Neuronal stem cell (in vitro differentiated cells): Measurements from ENCODE around the gene MINK1.
A peak's percentile ranks its signal among the peaks of the same experiment; 100 is the strongest.

Source experiments
- DNase-seq: peaks from one replicate; pipeline ENCODE4 v3.0.0-alpha.2; 2013; ENCODE audit warnings: low spot score
- H2AFZ ChIP-seq: one replicate; pipeline ENCODE4 v1.6.1; 2013; ENCODE audit warnings: mild to moderate bottlenecking, low read length, inconsistent platforms
- H2AK5ac ChIP-seq: 2 replicates; pipeline ENCODE4 v1.6.1; 2013; ENCODE audit warnings: low read depth, mild to moderate bottlenecking, inconsistent platforms, low read length, moderate library complexity, mixed read lengths
- H2BK120ac ChIP-seq: 2 replicates; pipeline ENCODE4 v1.6.1; 2013; ENCODE audit warnings: low read depth, mild to moderate bottlenecking, inconsistent platforms, low read length, moderate library complexity, mixed read lengths
- H2BK12ac ChIP-seq: one replicate; pipeline ENCODE4 v1.6.1; 2013; ENCODE audit warnings: low read length, inconsistent platforms
- H2BK15ac ChIP-seq: 2 replicates; pipeline ENCODE4 v1.6.1; 2013; ENCODE audit warnings: mild to moderate bottlenecking, low read length, inconsistent platforms, mixed read lengths
- H2BK5ac ChIP-seq: one replicate; pipeline ENCODE4 v1.6.1; 2013; ENCODE audit warnings: inconsistent platforms, mild to moderate bottlenecking, low read length, moderate library complexity
- H3K14ac ChIP-seq: one replicate; pipeline ENCODE4 v1.6.1; 2013; ENCODE audit warnings: low read length, inconsistent platforms
- H3K18ac ChIP-seq: 2 replicates; pipeline ENCODE4 v1.6.1; 2013; ENCODE audit warnings: low read length, inconsistent platforms
- H3K23ac ChIP-seq: 2 replicates; pipeline ENCODE4 v1.6.1; 2013; ENCODE audit warnings: low read depth, mild to moderate bottlenecking, mixed read lengths, low read length, inconsistent platforms; ENCODE audit not compliant: poor library complexity
- H3K27ac ChIP-seq: replicated peaks from 3 replicates; pipeline ENCODE4 v1.5.1; 2013; ENCODE audit warnings: low read length, inconsistent platforms
- H3K27me3 ChIP-seq, 3 experiments: 2 replicates each; pipeline ENCODE4 v1.6.1; 2013; ENCODE audit warnings: low read length in 3 of 3, mild to moderate bottlenecking in 2 of 3, inconsistent platforms in 1 of 3, low read depth in 1 of 3, mixed read lengths in 1 of 3, moderate library complexity in 1 of 3; ENCODE audit not compliant: control insufficient read depth in 3 of 3, insufficient read depth in 3 of 3
- H3K36me3 ChIP-seq, 2 donors: replicated peaks in 1 of 2; 2 replicates each; pipeline ENCODE4 v1.6.1; 2013; ENCODE audit warnings: low read length in 2 of 2; ENCODE audit not compliant: control insufficient read depth in 2 of 2, insufficient read depth in 2 of 2
- H3K4ac ChIP-seq: 2 replicates; pipeline ENCODE4 v1.6.1; 2013; ENCODE audit warnings: inconsistent platforms, mild to moderate bottlenecking, low read length, moderate library complexity
- H3K4me1 ChIP-seq, 2 donors: 1 replicate in 1 of 2; 2 replicates in 1 of 2; pipeline ENCODE4 v1.6.1; 2013; ENCODE audit warnings: low read length in 2 of 2, low read depth in 1 of 2; ENCODE audit not compliant: control insufficient read depth in 2 of 2, insufficient read depth in 1 of 2
- H3K4me2 ChIP-seq: one replicate; pipeline ENCODE4 v1.6.1; 2013; ENCODE audit warnings: mild to moderate bottlenecking, low read length, inconsistent platforms; ENCODE audit not compliant: insufficient read depth, poor library complexity, severe bottlenecking
- H3K4me3 ChIP-seq, 2 donors: 2 replicates each; pipeline ENCODE4 v1.5.1; 2013; ENCODE audit warnings: low read length in 2 of 2, mild to moderate bottlenecking in 2 of 2, inconsistent platforms in 1 of 2, moderate library complexity in 1 of 2
- H3K79me1 ChIP-seq: one replicate; pipeline ENCODE4 v1.6.1; 2013; ENCODE audit warnings: low read depth, mild to moderate bottlenecking, inconsistent platforms, low read length, moderate library complexity
- H3K9ac ChIP-seq: one replicate; pipeline ENCODE4 v1.6.1; 2013; ENCODE audit warnings: mild to moderate bottlenecking, low read depth, low read length, inconsistent platforms; ENCODE audit not compliant: poor library complexity
- H3K9me3 ChIP-seq, 2 donors: replicated peaks in 1 of 2; 2 replicates each; pipeline versions ENCODE3 to v1.6.1; 2013; ENCODE audit warnings: low read length in 2 of 2, mild to moderate bottlenecking in 2 of 2, inconsistent platforms in 1 of 2, low read depth in 1 of 2, mixed read lengths in 1 of 2, moderate library complexity in 1 of 2; ENCODE audit not compliant: control insufficient read depth in 2 of 2, insufficient read depth in 1 of 2
- H4K8ac ChIP-seq: one replicate; pipeline ENCODE4 v1.6.1; 2013; ENCODE audit warnings: low read depth, mild to moderate bottlenecking, inconsistent platforms, low read length, moderate library complexity
- H4K91ac ChIP-seq: one replicate; pipeline ENCODE4 v1.6.1; 2013; ENCODE audit warnings: low read length, low read depth, mild to moderate bottlenecking, inconsistent platforms; ENCODE audit not compliant: poor library complexity
- WGBS, 2 donors: extraction: QIAGEN DNeasy Blood & Tissue Kit; methylation state at CpG; one replicate each; pipeline ENCODE4 v1.1.7; 2013; ENCODE audit warnings: missing lambda C conversion rate in 2 of 2, mixed read lengths in 1 of 2; ENCODE audit not compliant: insufficient read length in 2 of 2, insufficient replicate concordance in 1 of 2; ENCODE audit errors: extremely low coverage in 2 of 2; 5-methylcytosine and 5-hydroxymethylcytosine counted together

The MINK1 gene

DNA sequence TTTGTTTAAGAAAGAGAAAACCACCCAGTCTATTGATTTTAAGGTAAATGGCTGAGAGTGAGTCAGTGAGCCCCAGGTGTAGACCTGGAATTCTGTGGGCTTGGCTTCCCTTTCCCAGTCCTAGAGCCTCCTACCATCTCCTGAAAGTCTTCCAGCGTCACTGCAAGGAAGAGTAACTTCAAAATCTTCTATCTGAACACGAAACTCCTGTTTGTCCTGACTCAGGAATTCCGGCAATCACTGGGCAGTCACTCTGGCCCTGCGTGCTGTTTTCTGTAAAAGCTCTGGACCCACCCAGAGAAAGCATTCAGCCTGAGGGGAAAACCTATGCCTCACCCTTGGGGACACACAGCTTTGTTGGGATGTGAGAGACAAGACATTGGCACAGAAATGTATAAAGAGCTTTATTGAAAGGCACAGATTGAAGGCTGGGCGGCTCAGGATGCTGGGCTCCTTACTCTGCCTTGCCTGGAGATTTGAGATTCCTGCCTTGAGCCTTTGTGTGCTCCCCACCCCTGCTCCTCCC, 15.9 kb downstream of the MINK1 start:
- no peak for DNase-seq
- H3K23ac ChIP-seq = no peak overlapping the region
- H3K18ac ChIP-seq = no peak overlapping the region
- no peak overlapping the region for H2BK15ac ChIP-seq
- H3K36me3 ChIP-seq = peaks cover 0 to 7% of the 10 kb centered on the region in 2 donors
- H2BK5ac ChIP-seq = no peak overlapping the region
- no peak overlapping the region for H3K4me3 ChIP-seq
- no peak overlapping the region for H2BK120ac ChIP-seq
- H3K9ac ChIP-seq = no peak overlapping the region
- H4K91ac ChIP-seq = no peak overlapping the region
- H3K27me3 ChIP-seq = no peaks in the 10 kb centered on the region
- no peak overlapping the region for H3K14ac ChIP-seq
- H3K4me2 ChIP-seq = no peak overlapping the region
- H3K4me1 ChIP-seq = peaks cover 5 to 7% of the 10 kb centered on the region in 2 donors
- WGBS, 2 donors = no CpG with 5 or more reads among the region's 5 CpGs
- no peaks in the 10 kb centered on the region for H3K79me1 ChIP-seq
- no peak overlapping the region for H2BK12ac ChIP-seq
- no peak overlapping the region for H4K8ac ChIP-seq
- no peak overlapping the region for H3K27ac ChIP-seq
- H3K9me3 ChIP-seq = no peaks in the 10 kb centered on the region
- H2AK5ac ChIP-seq = no peak overlapping the region
- H2AFZ ChIP-seq = no peak overlapping the region
- H3K4ac ChIP-seq = no peak overlapping the region

DNA sequence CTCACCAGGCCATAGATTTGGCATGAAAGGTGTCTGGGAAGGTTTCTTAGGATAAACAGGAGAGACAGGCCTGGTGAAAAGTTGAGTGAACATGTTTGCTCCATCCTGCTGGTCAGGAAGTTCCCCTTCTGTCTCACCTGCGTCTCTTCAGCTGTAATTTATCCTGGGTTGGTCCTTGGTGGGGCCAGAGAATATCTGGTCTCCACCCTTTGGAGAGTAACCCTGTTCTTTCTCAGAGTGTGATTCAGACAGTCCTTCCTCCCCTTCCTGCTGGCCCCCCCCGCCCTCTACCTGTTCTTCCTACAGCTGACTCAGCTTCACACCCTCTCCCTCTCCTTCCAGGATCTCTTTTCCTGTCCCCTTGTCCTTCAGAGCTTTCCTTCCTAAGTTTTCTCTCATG, 17.1 kb downstream of the MINK1 start:
- H3K79me1 ChIP-seq = no peaks in the 10 kb centered on the region
- H2BK15ac ChIP-seq = no peak overlapping the region
- no peak overlapping the region for H4K91ac ChIP-seq
- no peak overlapping the region for H3K18ac ChIP-seq
- no peak overlapping the region for H2AK5ac ChIP-seq
- H4K8ac ChIP-seq = no peak overlapping the region
- H3K9me3 ChIP-seq = no peaks in the 10 kb centered on the region
- no peak overlapping the region for H2BK120ac ChIP-seq
- H3K4me3 ChIP-seq = no peak overlapping the region
- no peak overlapping the region for H3K14ac ChIP-seq
- H3K9ac ChIP-seq = peak overlapping the region; percentile 18
- no peak overlapping the region for H3K4me2 ChIP-seq
- H3K4me1 ChIP-seq = peaks cover 10% of the 10 kb centered on the region in 2 donors
- no peak overlapping the region for H2BK12ac ChIP-seq
- H3K23ac ChIP-seq = no peak overlapping the region
- no peak overlapping the region for H2BK5ac ChIP-seq
- peaks cover 0 to 9% of the 10 kb centered on the region in 2 donors for H3K36me3 ChIP-seq
- no peak overlapping the region for H2AFZ ChIP-seq
- no peak for DNase-seq
- H3K4ac ChIP-seq = no peak overlapping the region
- WGBS, 2 donors = no CpG with 5 or more reads among the region's 2 CpGs
- no peaks in the 10 kb centered on the region for H3K27me3 ChIP-seq
- H3K27ac ChIP-seq = no peak overlapping the region

DNA sequence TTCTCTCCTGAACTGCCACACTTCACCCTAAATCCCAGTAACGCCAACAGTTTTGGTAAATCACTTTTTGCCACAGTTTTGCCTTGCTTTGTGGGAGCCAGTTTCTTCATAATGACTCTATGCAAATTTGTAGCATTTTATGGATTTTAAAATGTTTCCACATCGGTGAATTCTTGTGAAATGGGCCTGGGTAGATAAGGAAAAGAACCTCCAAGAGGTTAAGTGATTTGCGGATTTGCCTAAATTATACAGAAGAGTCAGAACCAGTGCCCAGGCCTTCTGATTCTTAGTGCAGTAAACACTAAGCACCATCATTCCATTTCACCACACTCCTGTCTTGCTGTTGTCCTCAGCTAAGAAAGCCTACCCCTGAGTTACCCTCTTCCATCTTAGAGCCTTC, 17.9 kb downstream of the MINK1 start:
- no peak overlapping the region for H4K91ac ChIP-seq
- H3K36me3 ChIP-seq = peaks cover 0 to 9% of the 10 kb centered on the region in 2 donors
- no CpG with 5 or more reads among the region's 3 CpGs for WGBS, 2 donors
- no peak for DNase-seq
- H2BK5ac ChIP-seq = no peak overlapping the region
- H3K27ac ChIP-seq = no peak overlapping the region
- no peak overlapping the region for H2BK15ac ChIP-seq
- H3K27me3 ChIP-seq = no peaks in the 10 kb centered on the region
- no peak overlapping the region for H3K14ac ChIP-seq
- H2AK5ac ChIP-seq = no peak overlapping the region
- no peak overlapping the region for H3K4me3 ChIP-seq
- no peak overlapping the region for H3K4me2 ChIP-seq
- no peak overlapping the region for H3K4ac ChIP-seq
- peaks cover 10% of the 10 kb centered on the region in 2 donors for H3K4me1 ChIP-seq
- H2AFZ ChIP-seq = no peak overlapping the region
- H2BK120ac ChIP-seq = no peak overlapping the region
- H2BK12ac ChIP-seq = no peak overlapping the region
- no peak overlapping the region for H3K18ac ChIP-seq
- H3K23ac ChIP-seq = no peak overlapping the region
- H3K9me3 ChIP-seq = no peaks in the 10 kb centered on the region
- no peak overlapping the region for H4K8ac ChIP-seq
- H3K9ac ChIP-seq = no peak overlapping the region
- H3K79me1 ChIP-seq = no peaks in the 10 kb centered on the region

DNA sequence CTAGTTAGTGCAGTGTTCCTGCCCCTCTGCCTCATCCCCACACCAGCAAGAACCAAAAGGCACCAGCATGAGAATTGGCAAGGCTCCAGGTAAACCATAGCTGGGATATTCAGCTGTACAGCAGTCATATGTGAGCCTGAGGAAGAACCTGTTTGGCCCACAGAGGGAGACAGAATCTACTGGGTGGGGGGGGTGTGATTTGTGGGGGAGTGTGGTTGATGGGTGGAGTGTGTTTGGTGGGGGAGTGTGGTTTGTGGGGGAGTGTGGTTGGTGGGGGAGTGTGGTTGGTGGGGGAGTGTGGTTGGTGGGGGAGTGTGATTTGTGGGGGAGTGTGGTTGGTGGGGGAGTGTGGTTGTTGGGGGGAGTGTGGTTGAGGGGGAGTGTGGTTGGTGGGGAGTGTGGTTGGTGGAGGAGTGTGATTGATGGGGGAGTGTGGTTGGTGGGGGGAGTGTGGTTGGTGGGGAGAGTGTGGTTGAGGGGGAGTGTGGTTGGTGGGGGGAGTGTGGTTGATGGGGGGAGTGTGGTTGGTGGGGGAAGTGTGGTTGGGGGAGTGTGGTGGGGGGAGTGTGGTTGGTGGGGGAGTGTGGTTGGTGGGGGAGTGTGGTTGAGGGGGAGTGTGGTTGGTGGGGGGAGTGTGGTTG, 19.5 kb downstream of the MINK1 start:
- no peak overlapping the region for H3K27ac ChIP-seq

More for the DNA sequence above, 19.5 kb downstream of the MINK1 start:
- H3K9me3 ChIP-seq = no peaks in the 10 kb centered on the region
- H3K23ac ChIP-seq = no peak overlapping the region
- peaks cover 0 to 6% of the 10 kb centered on the region in 2 donors for H3K36me3 ChIP-seq
- H3K18ac ChIP-seq = no peak overlapping the region
- no peak overlapping the region for H3K4me2 ChIP-seq
- H4K8ac ChIP-seq = no peak overlapping the region
- H3K14ac ChIP-seq = no peak overlapping the region
- no peak overlapping the region for H3K4me3 ChIP-seq
- H2AFZ ChIP-seq = no peak overlapping the region
- no peaks in the 10 kb centered on the region for H3K27me3 ChIP-seq
- H3K9ac ChIP-seq = no peak overlapping the region
- H3K4ac ChIP-seq = no peak overlapping the region
- H3K79me1 ChIP-seq = peaks cover 2% of the 10 kb centered on the region
- H4K91ac ChIP-seq = no peak overlapping the region
- no peak overlapping the region for H2BK12ac ChIP-seq
- H3K4me1 ChIP-seq = peaks cover 14 to 18% of the 10 kb centered on the region in 2 donors
- H2BK5ac ChIP-seq = no peak overlapping the region
- no peak for DNase-seq
- no peak overlapping the region for H2BK15ac ChIP-seq
- H2BK120ac ChIP-seq = no peak overlapping the region
- H2AK5ac ChIP-seq = no peak overlapping the region
